Fibroblast of the aortic adventitia (primary cell): ENCODE results near the gene PAX5. TPM values are rescaled to one million over a fixed set of nuclear protein-coding genes. Genes with fewer than 3 reads are reported as not detected.

Source experiments
- DNase-seq: peaks from one replicate; pipeline ENCODE4 v3.0.0-alpha.2; 2010; ENCODE audit warnings: low read depth
- H3K4me3 ChIP-seq: 2 replicates; pipeline ENCODE4 v1.5.1; 2011; ENCODE audit warnings: low read depth, mild to moderate bottlenecking, control low read depth, low read length, moderate library complexity
- small RNA-seq: library from RNA; depleted of rRNA; stranded (forward); fragments of <200 nt; gene quantifications from one replicate; pipeline ENCODE3, GENCODE V24; 2012
- total RNA-seq: library from RNA; depleted of rRNA; stranded (reverse); fragments of >200 nt; gene quantifications from 2 replicates; pipeline ENCODE4 v1.2.3, GENCODE V29; 2012; ENCODE audit warnings: low replicate concordance
- TF ChIP-seq, protein P1 (sequence below): IDR thresholded peaks from 2 replicates; pipeline ENCODE4 v1.5.1; 2011; ENCODE audit warnings: mild to moderate bottlenecking, low read length, control low read depth, inconsistent platforms; ENCODE audit not compliant: insufficient read depth

Gene PAX5
- total RNA-seq, 1 donor, result not detected

GRCh38 chr9:36791222-36791950, 242.7 kb downstream of the PAX5 start:
- no peak overlapping the region for H3K4me3 ChIP-seq
- TF ChIP-seq, protein P1, sequence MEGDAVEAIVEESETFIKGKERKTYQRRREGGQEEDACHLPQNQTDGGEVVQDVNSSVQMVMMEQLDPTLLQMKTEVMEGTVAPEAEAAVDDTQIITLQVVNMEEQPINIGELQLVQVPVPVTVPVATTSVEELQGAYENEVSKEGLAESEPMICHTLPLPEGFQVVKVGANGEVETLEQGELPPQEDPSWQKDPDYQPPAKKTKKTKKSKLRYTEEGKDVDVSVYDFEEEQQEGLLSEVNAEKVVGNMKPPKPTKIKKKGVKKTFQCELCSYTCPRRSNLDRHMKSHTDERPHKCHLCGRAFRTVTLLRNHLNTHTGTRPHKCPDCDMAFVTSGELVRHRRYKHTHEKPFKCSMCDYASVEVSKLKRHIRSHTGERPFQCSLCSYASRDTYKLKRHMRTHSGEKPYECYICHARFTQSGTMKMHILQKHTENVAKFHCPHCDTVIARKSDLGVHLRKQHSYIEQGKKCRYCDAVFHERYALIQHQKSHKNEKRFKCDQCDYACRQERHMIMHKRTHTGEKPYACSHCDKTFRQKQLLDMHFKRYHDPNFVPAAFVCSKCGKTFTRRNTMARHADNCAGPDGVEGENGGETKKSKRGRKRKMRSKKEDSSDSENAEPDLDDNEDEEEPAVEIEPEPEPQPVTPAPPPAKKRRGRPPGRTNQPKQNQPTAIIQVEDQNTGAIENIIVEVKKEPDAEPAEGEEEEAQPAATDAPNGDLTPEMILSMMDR, result no peak
- DNase-seq, result no peak

DNA sequence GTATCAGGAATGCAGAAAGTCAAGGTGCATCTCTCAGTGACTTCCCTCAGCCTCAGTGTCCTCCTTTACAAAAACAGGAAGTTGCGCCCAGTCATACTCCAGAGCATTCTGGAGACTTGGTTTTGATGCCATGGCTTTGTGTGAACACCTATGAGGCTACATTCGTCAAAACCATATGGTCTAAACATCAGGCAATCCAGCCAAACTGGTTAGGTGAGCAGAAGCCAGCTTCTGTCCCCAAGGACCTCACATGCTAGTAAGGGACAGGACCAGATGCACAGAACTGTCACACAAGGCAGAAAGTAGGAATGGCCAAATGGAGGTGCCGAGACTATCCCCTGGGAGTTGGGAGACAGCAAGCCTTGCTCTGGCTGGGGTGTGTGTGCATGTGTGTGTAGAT, 244.2 kb downstream of the PAX5 start:
- no peak overlapping the region for H3K4me3 ChIP-seq
- DNase-seq, result no peak
- TF ChIP-seq, protein P1, result no peak

- DNase-seq, result no peak
- H3K4me3 ChIP-seq, result no peak overlapping the region
- TF ChIP-seq, protein P1, result peak; percentile 60
These were observed 245.5 kb downstream of the PAX5 start for GRCh38 chr9:36788534-36788933.

GRCh38 chr9:36787709-36788108, 246.4 kb downstream of the PAX5 start:
- no peak overlapping the region for H3K4me3 ChIP-seq
- DNase-seq, result no peak
- TF ChIP-seq, protein P1, result no peak

Small RNA genes within 50 kb of the gene (small RNA-seq; reads per million reads assigned to genes)
- gene MIR4475 (not detected), gene MIR4476 (not detected), gene MIR4540 (not detected)

Other genes starting within 250 kb of the PAX5 start
- gene ZCCHC7, start 86.3 kb upstream of the PAX5 start, total RNA-seq, result 31.8 and 38.5 TPM in 2 replicates